ENCODE results near the gene C9orf40. TPM values are rescaled to one million over a fixed set of nuclear protein-coding genes. Genes with fewer than 3 reads are reported as not detected.

The C9orf40 gene, protein sequence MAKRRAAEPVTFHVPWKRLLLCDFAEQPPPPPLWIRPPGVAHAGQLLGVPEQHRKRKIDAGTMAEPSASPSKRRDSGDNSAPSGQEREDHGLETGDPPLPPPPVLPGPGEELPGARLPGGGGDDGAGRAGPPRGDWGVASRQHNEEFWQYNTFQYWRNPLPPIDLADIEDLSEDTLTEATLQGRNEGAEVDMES
- 1 to 10 TPM; 1.6 to 4.0 (median 3.0) TPM for total RNA-seq
- long read RNA-seq = 0 reads

DNA sequence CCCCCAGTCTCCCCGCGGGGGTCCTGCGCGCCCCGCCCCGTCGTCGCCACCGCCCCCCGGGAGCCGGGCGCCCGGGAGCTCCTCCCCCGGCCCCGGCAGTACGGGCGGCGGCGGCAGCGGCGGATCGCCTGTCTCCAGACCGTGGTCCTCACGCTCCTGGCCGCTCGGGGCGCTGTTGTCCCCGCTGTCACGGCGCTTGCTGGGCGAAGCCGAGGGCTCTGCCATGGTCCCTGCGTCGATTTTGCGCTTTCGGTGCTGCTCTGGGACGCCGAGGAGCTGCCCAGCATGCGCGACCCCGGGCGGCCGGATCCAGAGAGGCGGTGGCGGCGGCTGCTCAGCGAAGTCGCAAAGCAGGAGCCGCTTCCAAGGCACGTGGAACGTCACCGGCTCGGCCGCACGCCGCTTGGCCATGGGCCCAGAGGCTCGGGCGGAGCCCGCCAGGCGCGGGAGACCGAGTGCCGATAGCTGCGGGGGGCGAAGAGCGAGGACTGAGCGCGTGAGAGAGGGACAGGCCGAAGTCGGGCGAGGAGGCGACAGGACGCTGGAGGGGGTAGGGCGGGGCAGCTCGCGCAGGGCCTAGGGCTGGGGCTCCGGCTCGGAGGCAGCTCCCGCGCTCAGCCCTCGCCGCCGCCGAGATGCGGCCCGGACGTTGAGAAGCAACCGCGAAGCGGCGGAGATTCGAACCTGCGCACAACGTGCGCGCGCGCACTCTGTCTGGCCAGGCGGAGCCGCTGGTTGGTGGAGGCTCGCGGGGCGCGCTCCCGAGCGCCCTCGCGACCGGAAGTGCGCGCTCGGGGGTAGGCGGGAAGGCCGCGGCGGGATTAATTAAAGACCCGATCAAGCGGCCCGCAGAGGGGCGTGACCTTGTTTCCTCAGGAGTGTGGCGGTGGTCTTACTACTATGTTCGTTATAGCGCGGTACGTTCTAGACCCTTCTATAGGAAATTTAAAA is at the start of gene C9orf40:
C9orf40 (minus strand) TSS at position 712 of the 951 bp plus-strand sequence; CDS start at position 411, 301 bp downstream.
- H3K27ac ChIP-seq = peak within 1 kb of the TSS; percentile 94
- peak within 1 kb of the TSS; percentile 78 to 93 (median 91) for H3K4me3 ChIP-seq
- no peaks in the 10 kb centered on the region for H3K36me3 ChIP-seq
- H3K9me3 ChIP-seq = no peaks in the 10 kb centered on the region
- TF ChIP-seq POLR2A (IDR thresholded peaks at IDR 0.05) = no peak
- TF ChIP-seq, protein P1, sequence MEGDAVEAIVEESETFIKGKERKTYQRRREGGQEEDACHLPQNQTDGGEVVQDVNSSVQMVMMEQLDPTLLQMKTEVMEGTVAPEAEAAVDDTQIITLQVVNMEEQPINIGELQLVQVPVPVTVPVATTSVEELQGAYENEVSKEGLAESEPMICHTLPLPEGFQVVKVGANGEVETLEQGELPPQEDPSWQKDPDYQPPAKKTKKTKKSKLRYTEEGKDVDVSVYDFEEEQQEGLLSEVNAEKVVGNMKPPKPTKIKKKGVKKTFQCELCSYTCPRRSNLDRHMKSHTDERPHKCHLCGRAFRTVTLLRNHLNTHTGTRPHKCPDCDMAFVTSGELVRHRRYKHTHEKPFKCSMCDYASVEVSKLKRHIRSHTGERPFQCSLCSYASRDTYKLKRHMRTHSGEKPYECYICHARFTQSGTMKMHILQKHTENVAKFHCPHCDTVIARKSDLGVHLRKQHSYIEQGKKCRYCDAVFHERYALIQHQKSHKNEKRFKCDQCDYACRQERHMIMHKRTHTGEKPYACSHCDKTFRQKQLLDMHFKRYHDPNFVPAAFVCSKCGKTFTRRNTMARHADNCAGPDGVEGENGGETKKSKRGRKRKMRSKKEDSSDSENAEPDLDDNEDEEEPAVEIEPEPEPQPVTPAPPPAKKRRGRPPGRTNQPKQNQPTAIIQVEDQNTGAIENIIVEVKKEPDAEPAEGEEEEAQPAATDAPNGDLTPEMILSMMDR (IDR thresholded peaks at IDR 0.05) = peak; percentile 75 to 88 (median 82)
- H3K27me3 ChIP-seq = no peaks in the 10 kb centered on the region
- DNase-seq (peak; percentile 91 to 95 (median 94)), ATAC-seq (peak; percentile 96 to 99 (median 98))
- no peaks in the 10 kb centered on the region for H3K4me1 ChIP-seq
- intact Hi-C loops (cut with DNase I) = no loop called here
- WGBS (ENCODE audit: insufficient coverage, low coverage, low lambda C conversion rate, missing lambda C conversion rate) = 0% methylated on average over 12 of the region's 125 CpGs

DNA sequence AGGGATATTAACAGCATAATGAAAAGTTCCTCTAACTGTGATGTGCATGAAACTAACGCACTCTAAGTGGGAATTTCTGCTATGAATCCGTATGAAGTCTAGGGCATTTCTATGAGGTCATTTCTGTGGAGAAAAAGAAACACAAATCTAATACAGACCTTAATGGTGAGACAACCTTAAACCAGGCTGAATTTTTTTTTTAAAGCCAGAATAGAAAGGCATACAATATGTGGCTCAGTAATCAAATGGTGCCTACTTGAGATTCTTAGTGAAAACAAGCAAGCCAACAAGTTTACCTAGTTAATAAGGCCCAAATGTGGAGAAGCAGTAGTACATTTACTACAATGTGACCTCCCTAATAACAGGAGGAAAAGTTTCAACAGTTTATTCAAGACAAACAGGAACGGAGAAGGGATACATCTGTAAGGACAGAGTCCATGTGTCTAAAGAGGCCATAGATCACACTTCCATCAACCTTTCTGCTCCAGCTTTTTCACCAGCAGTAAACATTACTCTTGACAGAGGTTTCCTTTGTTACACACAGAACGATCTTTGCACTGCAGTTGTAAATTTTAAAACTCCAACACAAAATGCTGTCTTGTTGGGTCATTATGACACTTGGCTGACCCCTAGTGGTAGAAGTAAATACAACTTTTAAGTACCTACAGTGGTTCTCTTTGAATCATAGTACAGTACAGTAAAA is 49.2 kb upstream of the C9orf40 start:
- Histone ChIP-seq H3K9me3 (no peaks in the 10 kb centered on the region), H3K4me1 (peaks cover 0 to 14% (median 0%) of the 10 kb centered on the region in 4 donors), H3K27me3 (no peaks in the 10 kb centered on the region), H3K4me3 (no peak overlapping the region), H3K36me3 (no peaks in the 10 kb centered on the region), H3K27ac (peak overlapping the region in 2 of 3 donors; percentile 31 to 44)
- DNase-seq (no peak), ATAC-seq (peak; percentile 98 to 99 (median 99))
- 37% methylated on average over 4 of the region's 4 CpGs for WGBS (ENCODE audit: insufficient coverage, low coverage, low lambda C conversion rate, missing lambda C conversion rate)
- intact Hi-C loops (cut with DNase I) = loop anchor here in 1 of 2 donors (5.0 kb wide), 1 partner anchor 225 kb away; no protein-coding TSS in a partner anchor
- TF ChIP-seq, protein P1 (IDR thresholded peaks at IDR 0.05) = peak; percentile 77 to 83 (median 80)
- no peak for TF ChIP-seq POLR2A (IDR thresholded peaks at IDR 0.05)

DNA sequence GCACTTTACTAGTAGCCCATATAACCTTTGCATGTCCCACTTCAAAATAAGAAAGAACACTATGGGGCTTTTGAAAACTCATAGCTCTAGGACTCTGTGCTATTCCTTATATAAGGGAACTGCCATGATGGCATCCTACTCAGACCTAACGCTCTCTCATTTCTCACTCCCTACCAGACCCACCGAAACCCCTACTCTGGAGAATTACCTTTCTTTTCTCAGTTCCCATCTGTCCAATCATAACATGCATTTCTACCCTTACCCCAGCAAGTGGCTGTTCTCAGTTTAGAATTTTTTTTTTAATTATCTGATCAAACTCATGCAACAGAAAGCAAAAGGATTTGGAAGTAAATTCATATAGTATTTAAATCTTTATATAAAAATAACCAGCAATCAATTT is 48.1 kb upstream of the C9orf40 start:
- no peak overlapping the region for H3K4me3 ChIP-seq
- ATAC-seq (no peak), DNase-seq (no peak)
- H3K9me3 ChIP-seq = no peaks in the 10 kb centered on the region
- H3K36me3 ChIP-seq = peaks cover 0 to 5% (median 2%) of the 10 kb centered on the region in 4 donors
- H3K27me3 ChIP-seq = no peaks in the 10 kb centered on the region
- 100% methylated on average over 2 of the region's 2 CpGs for WGBS (ENCODE audit: insufficient coverage, low coverage, low lambda C conversion rate, missing lambda C conversion rate)
- H3K4me1 ChIP-seq = peaks cover 0 to 14% (median 0%) of the 10 kb centered on the region in 4 donors
- intact Hi-C loops (cut with DNase I) = loop anchor here in 1 of 2 donors (5.0 kb wide), 1 partner anchor 224 kb away; no protein-coding TSS in a partner anchor
- no peak overlapping the region for H3K27ac ChIP-seq
- TF ChIP-seq, protein P1 (IDR thresholded peaks at IDR 0.05) = no peak
- no peak for TF ChIP-seq POLR2A (IDR thresholded peaks at IDR 0.05)

DNA sequence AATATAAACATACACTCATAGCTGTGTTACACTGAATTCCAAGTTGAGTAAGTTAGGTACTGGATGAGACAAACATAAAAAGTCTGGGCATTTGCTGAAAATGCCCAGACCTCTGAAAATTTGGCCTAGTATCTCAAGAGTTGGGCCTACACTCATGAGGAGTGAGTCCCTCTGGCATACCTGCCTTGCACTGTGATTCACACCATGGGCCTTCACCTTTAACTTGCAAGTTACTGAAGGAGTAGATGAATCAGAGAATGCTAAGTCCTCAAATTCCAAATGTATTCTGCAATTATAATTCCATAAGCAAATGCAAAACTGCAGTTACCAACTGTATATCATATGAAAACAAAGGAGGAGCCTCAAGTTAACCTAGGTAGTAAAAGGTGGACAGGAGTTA is 32.3 kb upstream of the C9orf40 start:
- Histone ChIP-seq H3K36me3 (peaks cover 0 to 13% (median 0%) of the 10 kb centered on the region in 4 donors), H3K4me1 (no peaks in the 10 kb centered on the region), H3K9me3 (no peaks in the 10 kb centered on the region), H3K4me3 (no peak overlapping the region), H3K27ac (no peak overlapping the region), H3K27me3 (no peaks in the 10 kb centered on the region)
- ATAC-seq (no peak), DNase-seq (no peak)
- no peak for TF ChIP-seq POLR2A (IDR thresholded peaks at IDR 0.05)
- TF ChIP-seq, protein P1 (IDR thresholded peaks at IDR 0.05) = no peak
- intact Hi-C loops (cut with DNase I) = no loop called here
